H4 (cell line): ENCODE results near the gene PPM1H. TPM values are rescaled to one million over a fixed set of nuclear protein-coding genes. Genes with fewer than 3 reads are reported as not detected.
"Not testable (repeated sequence)": the region's sequence is repeated elsewhere in the genome, so short reads cannot be mapped to it uniquely, and the experiment has no call there.

Experiments
- DNase-seq: peaks from one replicate; pipeline ENCODE4 v3.0.0-alpha.2; 2015; ENCODE audit warnings: low spot score
- total RNA-seq: library from RNA; depleted of rRNA; stranded (reverse); fragments of >200 nt; shearing (Covaris generic); gene quantifications from 2 replicates; pipeline ENCODE4 v1.2.3, GENCODE V29; 2014

PPM1H gene
- total RNA-seq, 1 experiment from 2014 or later: 2.9 TPM

- no peak for DNase-seq
Observed at GRCh38 chr12:62908674-62909073, 26.3 kb downstream of the PPM1H start.

DNA sequence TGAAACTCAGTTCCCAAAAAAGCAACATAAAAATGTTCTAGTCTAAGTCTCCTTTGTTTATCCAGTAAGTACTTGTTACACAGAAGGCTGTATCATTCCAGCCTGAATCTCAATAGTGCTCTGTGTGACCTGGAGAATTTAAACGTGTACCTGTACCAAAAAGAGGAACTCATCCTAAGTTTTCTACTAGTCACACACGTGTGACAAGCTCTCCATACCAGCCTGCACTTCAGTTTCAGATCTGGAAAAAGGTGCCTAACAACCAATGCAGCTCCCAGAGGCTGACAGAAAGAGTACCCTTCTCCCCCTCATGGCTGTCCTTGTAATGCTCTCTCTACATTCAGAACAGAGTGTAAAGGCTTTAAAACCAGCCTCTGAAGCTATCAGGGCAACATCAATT is 27.4 kb downstream of the PPM1H start:
- no peak for DNase-seq

GRCh38 chr12:62907078-62907477 is 27.9 kb downstream of the PPM1H start:
- no peak for DNase-seq

DNA sequence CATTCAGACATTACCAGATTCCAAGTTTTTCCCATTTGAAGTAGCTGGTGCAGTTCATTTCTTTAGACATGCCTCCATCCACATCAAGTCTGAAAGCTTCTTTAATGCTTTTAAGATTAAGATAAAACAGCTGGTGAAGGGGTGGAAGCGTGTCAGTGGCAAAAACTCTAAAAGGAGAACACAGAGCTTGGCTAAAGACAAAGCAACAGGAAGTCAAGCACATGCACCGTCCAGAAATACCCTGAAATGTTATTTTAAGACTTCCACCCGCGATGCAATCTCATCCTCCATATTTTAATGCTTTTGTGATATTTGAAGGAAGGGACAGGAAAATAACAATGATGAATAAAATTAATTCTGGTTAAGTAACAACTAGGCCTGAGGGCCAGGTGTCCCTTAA is 31.8 kb downstream of the PPM1H start:
- no peak for DNase-seq

GRCh38 chr12:62900686-62901272 is 34.2 kb downstream of the PPM1H start:
- no peak for DNase-seq

DNA sequence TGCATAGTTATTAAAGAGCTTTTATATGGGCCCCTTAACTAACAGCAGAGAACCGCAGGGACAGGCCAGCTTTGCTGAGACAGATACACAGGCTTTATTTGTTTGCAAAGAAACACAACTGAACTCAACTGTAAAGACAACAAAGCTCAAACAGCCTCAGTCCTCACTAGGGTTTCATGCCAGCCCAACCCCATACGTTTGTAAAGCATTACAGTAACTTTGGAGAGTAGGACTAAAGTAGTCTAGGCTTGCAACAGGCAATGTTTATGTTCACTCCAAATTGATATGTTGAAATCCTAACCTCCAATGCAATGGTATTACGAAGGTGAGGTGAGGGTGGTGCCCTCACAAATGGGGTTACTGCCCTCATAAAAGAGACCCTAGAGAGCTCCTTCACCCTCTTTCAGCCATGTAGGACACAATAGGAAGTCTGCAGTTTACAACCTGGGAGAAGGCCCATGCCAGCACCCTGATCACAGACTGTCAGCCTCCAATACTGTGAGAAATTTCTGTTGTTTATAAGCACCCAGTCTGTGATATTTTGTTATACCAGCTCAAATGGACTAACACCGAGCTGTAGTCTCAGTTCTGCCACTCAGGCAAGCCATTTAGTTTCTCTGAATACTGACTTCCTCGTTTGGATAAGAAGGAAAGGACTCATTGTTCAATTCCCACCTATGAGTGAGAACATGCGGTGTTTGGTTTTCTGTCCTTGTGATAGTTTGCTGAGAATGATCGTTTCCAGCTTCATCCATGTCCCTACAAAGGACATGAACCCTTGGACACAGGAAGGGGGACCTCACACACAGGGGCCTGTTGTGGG is 35.2 kb downstream of the PPM1H start:
- DNase-seq: no peak

GRCh38 chr12:62898526-62898925 is 36.4 kb downstream of the PPM1H start:
- DNase-seq: no peak

DNA sequence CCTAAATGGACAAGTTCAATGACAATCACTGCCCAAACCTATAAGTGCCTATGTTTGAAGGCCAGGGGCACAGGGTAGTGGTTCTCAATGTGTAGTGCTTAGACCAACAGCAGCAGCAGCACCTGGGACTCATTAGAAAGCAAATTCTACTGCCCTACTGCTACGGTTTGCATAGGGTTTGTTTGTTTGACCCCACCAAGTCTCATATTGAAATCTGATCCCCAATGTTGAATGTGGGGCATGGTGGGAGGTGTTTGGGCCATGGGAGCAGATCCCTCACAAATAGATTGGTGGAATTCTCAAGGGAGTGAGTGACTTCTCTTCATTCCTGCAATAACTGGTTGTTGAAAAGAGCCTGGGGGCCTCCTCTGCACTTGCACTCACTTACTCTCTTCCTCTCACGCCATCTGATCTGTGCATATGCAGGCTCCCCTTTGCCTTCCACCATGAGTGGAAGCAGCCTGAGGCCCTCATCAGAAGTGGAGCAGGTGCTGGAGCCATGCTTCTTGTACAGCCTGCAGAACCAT is 39.5 kb downstream of the PPM1H start:
- DNase-seq: no peak

DNA sequence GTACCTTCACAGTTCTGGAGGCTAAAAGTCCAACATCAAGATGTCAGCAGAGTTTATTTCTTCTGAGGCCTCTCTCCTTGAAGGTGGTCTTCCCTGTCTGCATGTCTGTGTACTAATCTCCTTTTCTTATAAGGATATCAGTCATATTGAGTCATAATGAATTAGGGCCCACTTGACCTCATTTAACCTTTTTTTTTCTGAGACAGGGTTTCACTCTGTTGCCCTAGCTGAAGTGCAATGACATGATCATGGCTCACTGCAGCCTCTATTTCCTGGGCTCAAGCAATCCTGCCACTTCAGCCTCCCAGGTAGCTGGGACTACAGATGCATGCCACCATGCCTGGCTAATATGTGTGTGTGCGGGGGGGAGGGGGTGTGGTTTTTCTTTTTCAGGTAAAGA is 41.7 kb downstream of the PPM1H start:
- no peak for DNase-seq

- no peak for DNase-seq
Observed at GRCh38 chr12:62891805-62892549, 43.0 kb downstream of the PPM1H start.

DNA sequence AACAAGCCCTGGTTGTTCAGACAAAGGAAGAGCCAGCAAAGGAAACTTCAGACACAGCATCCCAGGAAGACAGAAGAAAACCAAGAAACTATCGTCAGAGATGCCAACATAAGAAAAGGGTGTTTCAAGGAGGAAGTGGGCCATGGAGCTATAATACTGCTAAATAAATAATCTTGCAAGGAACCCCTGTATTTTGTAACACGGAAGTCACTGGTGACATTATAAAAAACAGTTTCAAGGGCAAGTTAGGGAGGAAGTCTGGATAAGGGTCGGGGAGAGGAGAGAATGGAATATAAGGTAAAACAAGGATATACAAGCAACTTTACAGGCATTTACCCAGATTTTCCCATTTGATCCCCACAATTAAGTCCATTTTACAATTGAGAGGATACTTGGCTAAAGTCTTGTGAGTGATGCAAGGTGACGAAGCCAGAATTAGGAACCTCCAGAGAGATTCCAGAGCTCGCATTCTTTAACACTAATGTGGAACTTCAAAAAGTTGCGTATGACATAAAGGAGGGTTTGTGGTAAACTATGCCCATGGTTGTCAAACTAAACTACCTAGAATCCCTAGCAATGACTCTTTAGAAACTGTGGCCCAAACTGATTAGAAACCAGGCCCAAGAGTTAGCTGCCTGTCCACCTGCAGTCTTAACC is 46.4 kb downstream of the PPM1H start:
- DNase-seq: no peak

DNA sequence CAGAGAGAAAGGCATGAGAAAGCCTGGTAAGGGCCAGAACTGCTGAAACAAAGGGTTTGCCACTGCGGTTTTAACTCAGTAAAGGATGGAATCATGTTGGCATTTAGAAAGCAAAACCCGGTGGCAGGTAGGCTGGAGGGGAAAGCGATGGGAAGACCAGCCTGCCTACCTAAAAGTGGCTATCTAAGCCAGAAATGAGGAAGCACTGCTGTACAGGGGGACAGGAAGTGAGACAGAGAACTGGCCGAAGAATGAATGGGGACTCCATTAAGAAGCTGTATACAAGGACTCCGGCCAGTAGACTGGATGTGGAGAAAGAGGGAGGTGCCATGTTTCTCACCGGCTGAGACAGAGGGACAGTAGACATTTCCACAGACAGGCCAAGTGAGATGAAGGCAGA is 48.2 kb downstream of the PPM1H start:
- DNase-seq: no peak

GRCh38 chr12:62885242-62885641 is 49.7 kb downstream of the PPM1H start:
- no peak for DNase-seq

GRCh38 chr12:62884832-62885231 is 50.1 kb downstream of the PPM1H start:
- not testable (repeated sequence) for DNase-seq

- no peak for DNase-seq
Observed at GRCh38 chr12:62882696-62883095, 52.3 kb downstream of the PPM1H start.

GRCh38 chr12:62882140-62882539 is 52.8 kb downstream of the PPM1H start:
- no peak for DNase-seq

DNA sequence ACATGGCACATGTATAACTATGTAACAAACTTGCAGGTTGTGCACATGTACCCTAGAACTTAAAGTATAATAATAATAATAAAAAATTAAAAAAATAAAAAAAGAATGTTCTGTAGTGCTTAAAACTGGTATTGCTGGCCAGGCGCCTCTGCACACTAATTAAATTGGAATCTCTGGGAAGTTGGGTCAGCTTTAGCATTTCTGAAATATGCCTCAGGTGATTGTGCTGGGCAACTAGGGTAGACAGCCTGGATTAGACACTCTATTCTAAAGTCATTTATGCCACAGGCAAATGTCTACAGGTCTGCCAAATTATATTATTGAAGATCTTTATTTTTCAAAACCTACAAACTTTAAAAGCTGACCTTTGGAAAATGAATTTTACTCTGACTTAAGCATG is 55.3 kb downstream of the PPM1H start:
- DNase-seq: no peak

DNA sequence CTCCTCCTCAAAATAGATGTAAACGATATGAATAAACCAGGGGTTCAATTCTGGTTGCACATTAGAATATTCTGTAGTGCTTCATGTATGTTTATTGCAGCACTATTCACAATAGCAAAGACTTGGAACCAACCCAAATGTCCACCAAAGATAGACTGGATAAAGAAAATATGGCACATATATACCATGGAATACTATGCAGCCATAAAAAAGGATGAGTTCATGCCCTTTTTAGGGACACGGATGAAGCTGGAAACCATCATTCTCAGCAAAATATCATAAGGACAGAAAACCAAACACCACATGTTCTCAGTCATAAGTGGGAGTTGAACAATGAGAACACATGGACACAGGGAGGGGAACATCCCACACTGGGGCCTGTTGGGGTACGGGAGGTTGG is 55.7 kb downstream of the PPM1H start:
- not testable (repeated sequence) for DNase-seq

- DNase-seq: no peak
Observed at GRCh38 chr12:62878211-62878610, 56.7 kb downstream of the PPM1H start.

- DNase-seq: no peak
Observed at GRCh38 chr12:62876938-62877548, 57.9 kb downstream of the PPM1H start.

DNA sequence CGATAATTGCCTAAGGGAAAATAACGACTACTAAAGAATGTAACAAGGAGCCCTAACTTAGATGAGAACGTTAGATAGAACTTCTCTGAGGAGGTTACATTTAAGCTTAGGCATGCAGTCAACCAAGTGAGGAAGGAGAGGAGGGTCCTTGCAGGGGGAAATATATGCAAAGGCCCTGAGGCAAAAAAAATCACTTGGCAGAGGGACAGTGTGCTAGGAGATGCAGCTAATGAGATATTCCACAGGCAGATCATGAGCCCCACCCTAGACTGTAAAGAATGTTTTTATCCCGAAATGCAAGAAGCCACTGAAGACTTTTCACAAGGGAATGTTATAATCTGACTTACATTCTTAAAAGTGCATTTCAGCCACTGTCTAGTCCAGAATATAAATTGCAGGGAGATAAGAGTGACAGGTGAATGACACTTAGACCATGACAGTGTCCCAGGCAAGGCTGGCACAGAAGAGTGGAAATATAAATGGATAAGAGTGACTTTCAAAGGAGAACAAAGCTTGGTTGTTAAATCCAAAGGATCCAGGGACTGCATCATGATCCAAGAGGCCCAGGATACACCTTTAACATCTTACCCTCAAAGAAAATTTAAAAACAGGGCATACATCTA is 61.0 kb downstream of the PPM1H start:
- DNase-seq: no peak
